DND-41 (cell line): ENCODE measurements around the gene SNRNP27.

Experiments
- EZH2 ChIP-seq: IDR thresholded peaks from 3 replicates; pipeline ENCODE4 v1.6.1; 2012; ENCODE audit warnings: borderline replicate concordance, low read depth, mild to moderate bottlenecking, moderate library complexity, low read length, inconsistent platforms; ENCODE audit not compliant: severe bottlenecking
- TF ChIP-seq, protein P1 (sequence below): IDR thresholded peaks from 2 replicates; pipeline ENCODE4 v1.5.1; 2012; ENCODE audit warnings: borderline replicate concordance, low read length, moderate library complexity, mild to moderate bottlenecking; ENCODE audit not compliant: poor library complexity, severe bottlenecking; ENCODE audit errors: extremely low read depth

DNA sequence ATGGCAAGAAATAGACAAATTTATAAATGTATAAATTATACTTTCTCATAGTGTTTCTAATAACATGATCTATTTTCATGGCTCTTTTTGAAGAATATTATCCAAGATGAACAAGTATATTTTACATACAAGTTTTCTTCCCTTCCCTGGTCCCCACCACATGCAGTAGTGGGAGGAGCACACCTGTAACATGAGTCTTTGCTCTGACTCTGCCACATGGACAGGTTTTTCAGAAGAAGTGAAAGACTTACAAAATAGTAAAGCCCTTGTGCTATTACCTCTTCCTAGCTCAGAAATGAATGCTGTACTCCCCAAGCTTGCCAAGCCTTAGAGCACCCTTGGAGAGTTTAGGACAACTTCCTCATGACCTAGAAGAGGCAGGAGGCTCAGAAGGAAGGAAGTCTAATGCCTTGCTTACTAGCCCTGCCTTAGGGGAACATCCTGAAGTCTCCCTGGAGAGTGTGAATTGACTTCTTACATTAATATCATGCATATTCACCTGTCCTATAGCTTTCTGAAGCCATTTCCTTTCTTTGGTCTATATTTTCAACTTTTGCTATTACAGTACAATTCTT, 39.6 kb downstream of the SNRNP27 start:
- TF ChIP-seq, protein P1, sequence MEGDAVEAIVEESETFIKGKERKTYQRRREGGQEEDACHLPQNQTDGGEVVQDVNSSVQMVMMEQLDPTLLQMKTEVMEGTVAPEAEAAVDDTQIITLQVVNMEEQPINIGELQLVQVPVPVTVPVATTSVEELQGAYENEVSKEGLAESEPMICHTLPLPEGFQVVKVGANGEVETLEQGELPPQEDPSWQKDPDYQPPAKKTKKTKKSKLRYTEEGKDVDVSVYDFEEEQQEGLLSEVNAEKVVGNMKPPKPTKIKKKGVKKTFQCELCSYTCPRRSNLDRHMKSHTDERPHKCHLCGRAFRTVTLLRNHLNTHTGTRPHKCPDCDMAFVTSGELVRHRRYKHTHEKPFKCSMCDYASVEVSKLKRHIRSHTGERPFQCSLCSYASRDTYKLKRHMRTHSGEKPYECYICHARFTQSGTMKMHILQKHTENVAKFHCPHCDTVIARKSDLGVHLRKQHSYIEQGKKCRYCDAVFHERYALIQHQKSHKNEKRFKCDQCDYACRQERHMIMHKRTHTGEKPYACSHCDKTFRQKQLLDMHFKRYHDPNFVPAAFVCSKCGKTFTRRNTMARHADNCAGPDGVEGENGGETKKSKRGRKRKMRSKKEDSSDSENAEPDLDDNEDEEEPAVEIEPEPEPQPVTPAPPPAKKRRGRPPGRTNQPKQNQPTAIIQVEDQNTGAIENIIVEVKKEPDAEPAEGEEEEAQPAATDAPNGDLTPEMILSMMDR, result no peak
- TF ChIP-seq EZH2, result no peak
